NCI-H187 treated with DMSO at 0.1 percent for 48 hours (cell line): Measurements from ENCODE around the gene KTI12.

Experiments
- DNase-seq: peaks from one replicate; lab custom pipeline; 2025; lab: John Stamatoyannopoulos, UW

Gene KTI12

DNA sequence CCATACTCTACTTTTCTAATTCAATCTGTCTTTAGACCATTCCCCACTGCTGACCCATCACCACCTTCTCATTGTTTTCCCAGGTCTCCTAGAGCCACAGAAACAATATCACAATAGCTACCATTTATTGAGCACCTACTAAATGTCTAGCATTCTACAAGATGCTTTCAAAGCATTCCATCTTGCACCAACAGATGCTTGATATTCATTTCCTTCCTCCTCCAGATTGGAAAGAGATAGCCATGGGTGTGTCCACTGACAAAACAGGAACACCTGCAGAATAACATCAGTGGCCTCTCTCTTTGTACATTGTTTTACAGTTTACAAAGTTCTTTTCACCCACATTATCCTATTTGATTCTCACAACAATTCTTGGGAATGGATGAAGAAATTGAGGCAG, 45.4 kb downstream of the KTI12 start:
- DNase-seq = no peak

DNA sequence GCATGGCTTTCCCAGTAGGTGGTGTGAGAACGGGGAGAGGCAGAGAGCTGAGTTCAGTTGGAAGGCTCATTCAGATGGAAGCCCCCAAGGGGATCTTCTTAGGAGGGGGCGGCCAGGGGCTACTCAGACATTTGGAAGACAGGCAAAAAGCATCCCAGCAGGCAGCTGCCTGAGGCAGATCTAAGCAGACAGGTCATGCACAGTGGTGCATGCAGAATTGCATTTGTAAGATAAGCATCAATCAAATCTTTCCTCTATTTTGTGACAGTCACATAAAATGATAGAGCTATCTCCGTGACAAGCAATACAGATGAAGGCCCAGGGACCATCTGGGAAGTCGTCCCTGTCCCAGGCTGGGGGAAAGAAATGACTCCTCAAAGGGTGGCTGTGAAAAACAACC, 46.9 kb downstream of the KTI12 start:
- no peak for DNase-seq

DNA sequence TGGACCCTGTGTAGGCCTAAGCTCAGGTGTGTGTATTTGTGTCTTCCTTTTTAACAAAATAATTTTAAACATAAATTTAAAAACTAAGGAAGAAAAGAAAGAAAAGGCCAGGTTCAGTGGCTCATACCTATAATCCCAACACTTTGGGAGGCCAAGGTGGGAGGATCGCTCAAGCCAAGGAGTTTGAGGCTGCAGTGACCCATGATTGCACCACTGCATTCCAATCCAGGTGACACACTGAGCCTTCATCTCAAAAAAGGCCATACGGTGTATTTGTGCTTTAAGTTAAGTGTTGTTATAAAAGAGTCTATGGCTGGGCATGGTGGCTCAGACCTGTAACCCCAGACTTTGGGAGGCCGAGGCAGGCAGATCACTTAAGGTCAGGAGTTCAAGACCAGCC, 51.4 kb downstream of the KTI12 start:
- no peak for DNase-seq
